ENCODE results near the gene GGCX. TPM values are rescaled to one million over a fixed set of nuclear protein-coding genes. Genes with fewer than 3 reads are reported as not detected.

The GGCX gene
- total and polyA plus RNA-seq, 2 of the 13 experiments (the other 11 are each of a cell fraction or from before 2014, with no cell fraction given): 72.5 to 103 TPM

DNA sequence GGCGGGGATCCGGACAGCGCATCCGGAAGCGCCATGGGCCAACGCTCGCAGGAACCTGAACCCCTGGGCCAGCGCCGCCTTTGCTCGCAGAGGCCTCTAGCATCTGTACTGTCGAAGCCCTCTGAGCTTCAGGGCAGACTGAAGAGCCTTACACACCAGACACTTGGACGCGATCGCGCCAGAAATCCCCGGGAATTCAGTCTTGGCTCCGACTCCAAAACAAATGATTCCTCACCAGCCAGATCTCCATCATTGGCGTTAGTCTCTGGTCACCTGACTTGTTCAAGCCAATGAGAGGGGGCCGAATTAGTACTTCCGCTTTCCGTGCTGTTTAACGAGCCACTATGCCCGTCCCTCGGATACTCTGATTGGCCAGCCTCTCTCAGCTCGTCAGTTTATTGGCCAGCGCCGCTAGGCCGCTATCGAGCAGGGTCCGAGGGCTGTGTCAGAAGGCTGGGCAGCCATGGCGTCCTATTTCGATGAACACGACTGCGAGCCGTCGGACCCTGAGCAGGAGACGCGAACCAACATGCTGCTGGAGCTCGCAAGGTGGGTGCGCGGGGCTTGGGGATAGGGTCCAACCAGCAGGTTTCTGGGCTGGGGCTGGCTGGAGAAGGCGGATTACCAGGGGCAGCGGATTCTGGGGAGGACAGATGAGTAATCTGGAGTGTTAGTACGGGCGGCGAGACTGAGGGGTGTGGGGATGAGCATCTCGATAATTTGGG, 34.2 kb upstream of the GGCX start, which contains the start of gene RNF181 (continued):
- TF ChIP-seq ZNF619 (CRISPR knock-in tag; IDR thresholded peaks at IDR 0.05): peak; percentile 94; the same call in 1 of the 2 replicates
- TF ChIP-seq, protein P1, sequence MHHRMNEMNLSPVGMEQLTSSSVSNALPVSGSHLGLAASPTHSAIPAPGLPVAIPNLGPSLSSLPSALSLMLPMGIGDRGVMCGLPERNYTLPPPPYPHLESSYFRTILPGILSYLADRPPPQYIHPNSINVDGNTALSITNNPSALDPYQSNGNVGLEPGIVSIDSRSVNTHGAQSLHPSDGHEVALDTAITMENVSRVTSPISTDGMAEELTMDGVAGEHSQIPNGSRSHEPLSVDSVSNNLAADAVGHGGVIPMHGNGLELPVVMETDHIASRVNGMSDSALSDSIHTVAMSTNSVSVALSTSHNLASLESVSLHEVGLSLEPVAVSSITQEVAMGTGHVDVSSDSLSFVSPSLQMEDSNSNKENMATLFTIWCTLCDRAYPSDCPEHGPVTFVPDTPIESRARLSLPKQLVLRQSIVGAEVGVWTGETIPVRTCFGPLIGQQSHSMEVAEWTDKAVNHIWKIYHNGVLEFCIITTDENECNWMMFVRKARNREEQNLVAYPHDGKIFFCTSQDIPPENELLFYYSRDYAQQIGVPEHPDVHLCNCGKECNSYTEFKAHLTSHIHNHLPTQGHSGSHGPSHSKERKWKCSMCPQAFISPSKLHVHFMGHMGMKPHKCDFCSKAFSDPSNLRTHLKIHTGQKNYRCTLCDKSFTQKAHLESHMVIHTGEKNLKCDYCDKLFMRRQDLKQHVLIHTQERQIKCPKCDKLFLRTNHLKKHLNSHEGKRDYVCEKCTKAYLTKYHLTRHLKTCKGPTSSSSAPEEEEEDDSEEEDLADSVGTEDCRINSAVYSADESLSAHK (CRISPR knock-in tag; IDR thresholded peaks at IDR 0.05; ENCODE audit: borderline replicate concordance): no peak
- TF ChIP-seq IKZF4 (CRISPR knock-in tag; IDR thresholded peaks at IDR 0.05; ENCODE audit: borderline replicate concordance, low read depth, not compliant biosample characterization): no peak
- TF ChIP-seq SP4 (CRISPR knock-in tag; IDR thresholded peaks at IDR 0.05): peak; percentile 84
- no peak for TF ChIP-seq SYNCRIP (IDR thresholded peaks at IDR 0.05; ENCODE audit: insufficient read depth, low read depth, low read length)
- TF ChIP-seq ZNF777 (CRISPR knock-in tag; IDR thresholded peaks at IDR 0.05): peak; percentile 60
- TF ChIP-seq, protein P2, sequence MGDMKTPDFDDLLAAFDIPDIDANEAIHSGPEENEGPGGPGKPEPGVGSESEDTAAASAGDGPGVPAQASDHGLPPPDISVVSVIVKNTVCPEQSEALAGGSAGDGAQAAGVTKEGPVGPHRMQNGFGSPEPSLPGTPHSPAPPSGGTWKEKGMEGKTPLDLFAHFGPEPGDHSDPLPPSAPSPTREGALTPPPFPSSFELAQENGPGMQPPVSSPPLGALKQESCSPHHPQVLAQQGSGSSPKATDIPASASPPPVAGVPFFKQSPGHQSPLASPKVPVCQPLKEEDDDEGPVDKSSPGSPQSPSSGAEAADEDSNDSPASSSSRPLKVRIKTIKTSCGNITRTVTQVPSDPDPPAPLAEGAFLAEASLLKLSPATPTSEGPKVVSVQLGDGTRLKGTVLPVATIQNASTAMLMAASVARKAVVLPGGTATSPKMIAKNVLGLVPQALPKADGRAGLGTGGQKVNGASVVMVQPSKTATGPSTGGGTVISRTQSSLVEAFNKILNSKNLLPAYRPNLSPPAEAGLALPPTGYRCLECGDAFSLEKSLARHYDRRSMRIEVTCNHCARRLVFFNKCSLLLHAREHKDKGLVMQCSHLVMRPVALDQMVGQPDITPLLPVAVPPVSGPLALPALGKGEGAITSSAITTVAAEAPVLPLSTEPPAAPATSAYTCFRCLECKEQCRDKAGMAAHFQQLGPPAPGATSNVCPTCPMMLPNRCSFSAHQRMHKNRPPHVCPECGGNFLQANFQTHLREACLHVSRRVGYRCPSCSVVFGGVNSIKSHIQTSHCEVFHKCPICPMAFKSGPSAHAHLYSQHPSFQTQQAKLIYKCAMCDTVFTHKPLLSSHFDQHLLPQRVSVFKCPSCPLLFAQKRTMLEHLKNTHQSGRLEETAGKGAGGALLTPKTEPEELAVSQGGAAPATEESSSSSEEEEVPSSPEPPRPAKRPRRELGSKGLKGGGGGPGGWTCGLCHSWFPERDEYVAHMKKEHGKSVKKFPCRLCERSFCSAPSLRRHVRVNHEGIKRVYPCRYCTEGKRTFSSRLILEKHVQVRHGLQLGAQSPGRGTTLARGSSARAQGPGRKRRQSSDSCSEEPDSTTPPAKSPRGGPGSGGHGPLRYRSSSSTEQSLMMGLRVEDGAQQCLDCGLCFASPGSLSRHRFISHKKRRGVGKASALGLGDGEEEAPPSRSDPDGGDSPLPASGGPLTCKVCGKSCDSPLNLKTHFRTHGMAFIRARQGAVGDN (CRISPR knock-in tag; IDR thresholded peaks at IDR 0.05): peak; percentile 95
- no peak; the same call in 1 of the 2 replicates for TF ChIP-seq ZNF33B (CRISPR knock-in tag; IDR thresholded peaks at IDR 0.05)
- no peak for TF ChIP-seq ZNF615 (CRISPR knock-in tag; IDR thresholded peaks at IDR 0.05; ENCODE audit: borderline replicate concordance)
- TF ChIP-seq HOXA7 (CRISPR knock-in tag; IDR thresholded peaks at IDR 0.05): no peak
- TF ChIP-seq ZNF451 (CRISPR knock-in tag; IDR thresholded peaks at IDR 0.05): no peak
- TF ChIP-seq, protein P3, sequence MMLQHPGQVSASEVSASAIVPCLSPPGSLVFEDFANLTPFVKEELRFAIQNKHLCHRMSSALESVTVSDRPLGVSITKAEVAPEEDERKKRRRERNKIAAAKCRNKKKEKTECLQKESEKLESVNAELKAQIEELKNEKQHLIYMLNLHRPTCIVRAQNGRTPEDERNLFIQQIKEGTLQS (CRISPR knock-in tag; IDR thresholded peaks at IDR 0.05): no peak
- peak; percentile 18; the same call in 1 of the 2 replicates for TF ChIP-seq KLF11 (CRISPR knock-in tag; IDR thresholded peaks at IDR 0.05)
- no peak; the same call in 1 of the 2 replicates for TF ChIP-seq ZNF230 (CRISPR knock-in tag; IDR thresholded peaks at IDR 0.05)
- TF ChIP-seq HMG20A (CRISPR knock-in tag; IDR thresholded peaks at IDR 0.05; ENCODE audit: borderline replicate concordance): no peak; the same call in 1 of the 2 replicates
- no peak for TF ChIP-seq GPN1 (CRISPR knock-in tag; IDR thresholded peaks at IDR 0.05; ENCODE audit: borderline replicate concordance)
- TF ChIP-seq, protein P4, sequence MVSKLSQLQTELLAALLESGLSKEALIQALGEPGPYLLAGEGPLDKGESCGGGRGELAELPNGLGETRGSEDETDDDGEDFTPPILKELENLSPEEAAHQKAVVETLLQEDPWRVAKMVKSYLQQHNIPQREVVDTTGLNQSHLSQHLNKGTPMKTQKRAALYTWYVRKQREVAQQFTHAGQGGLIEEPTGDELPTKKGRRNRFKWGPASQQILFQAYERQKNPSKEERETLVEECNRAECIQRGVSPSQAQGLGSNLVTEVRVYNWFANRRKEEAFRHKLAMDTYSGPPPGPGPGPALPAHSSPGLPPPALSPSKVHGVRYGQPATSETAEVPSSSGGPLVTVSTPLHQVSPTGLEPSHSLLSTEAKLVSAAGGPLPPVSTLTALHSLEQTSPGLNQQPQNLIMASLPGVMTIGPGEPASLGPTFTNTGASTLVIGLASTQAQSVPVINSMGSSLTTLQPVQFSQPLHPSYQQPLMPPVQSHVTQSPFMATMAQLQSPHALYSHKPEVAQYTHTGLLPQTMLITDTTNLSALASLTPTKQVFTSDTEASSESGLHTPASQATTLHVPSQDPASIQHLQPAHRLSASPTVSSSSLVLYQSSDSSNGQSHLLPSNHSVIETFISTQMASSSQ (IDR thresholded peaks at IDR 0.05; ENCODE audit: low read depth): no peak
- TF ChIP-seq, protein P4 (CRISPR knock-in tag; IDR thresholded peaks at IDR 0.05; ENCODE audit: borderline replicate concordance): no peak; the same call in 1 of the 2 replicates
- TF ChIP-seq RAD21 (CRISPR knock-in tag; IDR thresholded peaks at IDR 0.05): no peak; the same call in 1 of the 2 replicates

All from HepG2 (cell line).